Hepatocyte (in vitro differentiated cells): ENCODE results near the gene DLGAP4. TPM values are rescaled to one million over a fixed set of nuclear protein-coding genes. Genes with fewer than 3 reads are reported as not detected.

Source experiments
- DNase-seq: peaks from one replicate; pipeline ENCODE4 v3.0.0-alpha.2; 2016; ENCODE audit warnings: low spot score
- H2AFZ ChIP-seq: fragments of 200-600 bp; sonication (generic); 2 replicates; pipeline ENCODE4 v1.6.0; 2016; ENCODE audit warnings: antibody characterized with exemption, mild to moderate bottlenecking
- H3K27ac ChIP-seq: fragments of 200-600 bp; sonication (generic); 2 replicates; pipeline ENCODE4 v1.5.1; 2016; ENCODE audit warnings: mild to moderate bottlenecking
- H3K27me3 ChIP-seq: fragments of 200-600 bp; sonication (generic); 2 replicates; pipeline ENCODE4 v1.6.1; 2016
- H3K36me3 ChIP-seq: fragments of 200-600 bp; sonication (generic); replicated peaks from 2 replicates; pipeline ENCODE4 v1.5.1; 2016; ENCODE audit warnings: low read depth; ENCODE audit not compliant: insufficient read depth
- H3K4me1 ChIP-seq: fragments of 200-600 bp; sonication (generic); 2 replicates; pipeline ENCODE4 v1.5.1; 2016; ENCODE audit warnings: mild to moderate bottlenecking, moderate library complexity; ENCODE audit not compliant: insufficient read depth
- H3K4me2 ChIP-seq: fragments of 200-600 bp; sonication (generic); 2 replicates; pipeline ENCODE4 v1.6.0; 2016
- H3K4me3 ChIP-seq: fragments of 200-600 bp; sonication (generic); 2 replicates; pipeline ENCODE4 v1.5.1; 2016; ENCODE audit warnings: mild to moderate bottlenecking
- H3K79me2 ChIP-seq: fragments of 200-600 bp; sonication (generic); 2 replicates; pipeline ENCODE4 v1.6.0; 2017; ENCODE audit warnings: mild to moderate bottlenecking
- H3K9me2 ChIP-seq: fragments of 200-600 bp; sonication (generic); replicated peaks from 2 replicates; pipeline ENCODE4 v1.6.0; 2017; ENCODE audit warnings: mild to moderate bottlenecking; ENCODE audit not compliant: insufficient read depth
- H3K9me3 ChIP-seq: fragments of 200-600 bp; sonication (generic); 2 replicates; pipeline ENCODE4 v1.5.1; 2016; ENCODE audit warnings: low read depth, mild to moderate bottlenecking
- H4K20me1 ChIP-seq: fragments of 200-600 bp; sonication (generic); 2 replicates; pipeline ENCODE4 v1.6.0; 2016; ENCODE audit warnings: mild to moderate bottlenecking; ENCODE audit not compliant: insufficient read depth, poor library complexity, severe bottlenecking
- EZH2 ChIP-seq: fragments of 200-600 bp; sonication (generic); IDR thresholded peaks from 2 replicates; pipeline ENCODE4 v1.6.1; 2016; ENCODE audit warnings: antibody characterized with exemption, mild to moderate bottlenecking, borderline replicate concordance
- EZH2phosphoT487 ChIP-seq: fragments of 200-600 bp; sonication (generic); IDR thresholded peaks from one replicate; pipeline ENCODE4 v1.6.1; 2018; ENCODE audit warnings: antibody characterized with exemption, mild to moderate bottlenecking, low read depth, moderate library complexity; ENCODE audit not compliant: unreplicated experiment, severe bottlenecking
- WGBS: methylation state at CpG from one replicate; pipeline ENCODE4 v1.1.6; 2016; ENCODE audit warnings: low lambda C conversion rate; ENCODE audit errors: missing lambda C conversion rate; 5-methylcytosine and 5-hydroxymethylcytosine counted together
- polyA plus RNA-seq: library from polyadenylated mRNA; unstranded; fragments of >200 nt; fragmentation: Nextera tagmentation; extraction: Ambion mirVana; gene quantifications from 2 replicates; pipeline ENCODE4 v1.2.1, GENCODE V29; 2016
- total RNA-seq: library from RNA; depleted of rRNA; stranded (reverse); fragments of >200 nt; gene quantifications from 2 replicates; pipeline ENCODE4 v1.2.3, GENCODE V29; 2014
- TF ChIP-seq, protein P1 (sequence below): fragments of 200-600 bp; sonication (generic); IDR thresholded peaks from 2 replicates; pipeline ENCODE4 v1.5.1; 2016; ENCODE audit warnings: antibody characterized with exemption, mild to moderate bottlenecking; ENCODE audit not compliant: poor library complexity

The DLGAP4 gene
- total and polyA plus RNA-seq, 2 experiments from 2014 or later: 16.5 to 39.4 TPM

- H3K4me3 ChIP-seq: no peak overlapping the region
- TF ChIP-seq EZH2phosphoT487 (no peak), EZH2 (no peak)
- TF ChIP-seq, protein P1, sequence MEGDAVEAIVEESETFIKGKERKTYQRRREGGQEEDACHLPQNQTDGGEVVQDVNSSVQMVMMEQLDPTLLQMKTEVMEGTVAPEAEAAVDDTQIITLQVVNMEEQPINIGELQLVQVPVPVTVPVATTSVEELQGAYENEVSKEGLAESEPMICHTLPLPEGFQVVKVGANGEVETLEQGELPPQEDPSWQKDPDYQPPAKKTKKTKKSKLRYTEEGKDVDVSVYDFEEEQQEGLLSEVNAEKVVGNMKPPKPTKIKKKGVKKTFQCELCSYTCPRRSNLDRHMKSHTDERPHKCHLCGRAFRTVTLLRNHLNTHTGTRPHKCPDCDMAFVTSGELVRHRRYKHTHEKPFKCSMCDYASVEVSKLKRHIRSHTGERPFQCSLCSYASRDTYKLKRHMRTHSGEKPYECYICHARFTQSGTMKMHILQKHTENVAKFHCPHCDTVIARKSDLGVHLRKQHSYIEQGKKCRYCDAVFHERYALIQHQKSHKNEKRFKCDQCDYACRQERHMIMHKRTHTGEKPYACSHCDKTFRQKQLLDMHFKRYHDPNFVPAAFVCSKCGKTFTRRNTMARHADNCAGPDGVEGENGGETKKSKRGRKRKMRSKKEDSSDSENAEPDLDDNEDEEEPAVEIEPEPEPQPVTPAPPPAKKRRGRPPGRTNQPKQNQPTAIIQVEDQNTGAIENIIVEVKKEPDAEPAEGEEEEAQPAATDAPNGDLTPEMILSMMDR: no peak
- H3K4me2 ChIP-seq: no peak overlapping the region
- no peaks in the 10 kb centered on the region for H3K4me1 ChIP-seq
- no peak overlapping the region for H2AFZ ChIP-seq
- no peaks in the 10 kb centered on the region for H3K36me3 ChIP-seq
- peaks cover 92% of the 10 kb centered on the region for H3K79me2 ChIP-seq
- H3K27ac ChIP-seq: no peak overlapping the region
- WGBS: 82% methylated on average over 8 of the region's 8 CpGs
- DNase-seq: peak; percentile 2
- no peaks in the 10 kb centered on the region for H3K9me3 ChIP-seq
- peaks cover 94% of the 10 kb centered on the region for H4K20me1 ChIP-seq
- no peaks in the 10 kb centered on the region for H3K9me2 ChIP-seq
- H3K27me3 ChIP-seq: no peaks in the 10 kb centered on the region
Observed at GRCh38 chr20:36491901-36492617, 185.9 kb downstream of the DLGAP4 start.

DNA sequence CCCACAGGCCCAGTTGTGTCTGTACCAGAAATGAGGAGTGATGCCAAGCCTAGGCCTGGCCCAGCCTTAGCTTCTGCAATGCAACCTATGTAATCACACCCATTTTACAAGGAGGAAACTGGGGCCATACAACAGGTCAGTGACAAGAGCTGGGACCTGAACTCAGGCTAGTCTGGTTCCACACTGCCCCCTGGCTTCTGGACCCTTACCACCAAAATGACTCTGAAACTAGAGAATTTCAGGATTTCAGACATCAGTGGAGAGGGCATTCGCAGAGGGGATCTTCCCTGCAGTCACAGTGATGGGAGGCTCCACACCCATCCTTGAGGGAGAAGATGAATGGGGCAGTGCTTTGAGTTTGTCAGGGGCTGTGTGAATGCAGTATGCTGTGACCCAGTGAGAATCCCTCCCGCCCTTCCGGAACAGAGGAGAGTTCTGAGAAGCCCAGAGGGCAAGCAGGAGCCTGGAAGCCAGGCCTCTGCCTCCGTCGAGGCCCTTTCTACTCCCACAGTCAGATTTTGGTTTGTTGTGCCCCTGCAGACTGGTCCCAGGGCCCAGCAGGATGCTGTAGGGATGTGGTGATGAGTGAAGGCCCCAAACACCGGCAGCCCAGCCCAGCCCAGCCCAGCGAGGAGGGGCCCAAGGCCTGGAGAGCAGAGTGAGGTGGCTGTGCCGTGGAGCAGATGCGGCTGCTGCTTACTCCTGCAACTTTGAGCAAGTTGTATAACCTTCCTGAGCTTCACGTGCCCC, 187.1 kb downstream of the DLGAP4 start:
- Histone ChIP-seq H3K9me3 (no peaks in the 10 kb centered on the region), H3K4me3 (no peak overlapping the region), H4K20me1 (peaks cover 88% of the 10 kb centered on the region), H3K4me1 (no peaks in the 10 kb centered on the region), H3K9me2 (no peaks in the 10 kb centered on the region), H3K27ac (no peak overlapping the region), H3K79me2 (peaks cover 84% of the 10 kb centered on the region), H3K36me3 (no peaks in the 10 kb centered on the region), H3K27me3 (no peaks in the 10 kb centered on the region), H2AFZ (no peak overlapping the region), H3K4me2 (no peak overlapping the region)
- WGBS: 94% methylated on average over 10 of the region's 10 CpGs
- TF ChIP-seq, protein P1: peak; percentile 26
- TF ChIP-seq EZH2: no peak
- DNase-seq: no peak

DNA sequence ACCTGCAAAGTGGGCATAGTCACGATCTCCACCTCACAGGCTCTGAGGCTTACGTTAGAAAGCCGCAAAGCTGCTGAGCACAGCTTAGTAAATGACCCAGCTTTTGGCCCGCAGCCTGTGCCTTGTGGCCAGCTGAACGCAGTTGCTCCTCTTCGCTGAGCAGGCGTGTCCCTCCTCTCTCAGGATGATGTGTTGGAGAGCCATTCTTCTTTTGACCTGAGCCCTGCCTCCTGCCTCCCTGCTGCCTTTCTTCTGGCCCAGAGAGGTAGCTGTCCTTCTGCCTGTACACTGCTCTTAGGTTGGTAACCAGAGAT, 187.6 kb downstream of the DLGAP4 start:
- no peak for DNase-seq
- Histone ChIP-seq H3K79me2 (peaks cover 78% of the 10 kb centered on the region), H3K9me3 (no peaks in the 10 kb centered on the region), H3K27ac (no peak overlapping the region), H3K27me3 (no peaks in the 10 kb centered on the region), H4K20me1 (peaks cover 84% of the 10 kb centered on the region), H2AFZ (no peak overlapping the region), H3K36me3 (no peaks in the 10 kb centered on the region), H3K4me2 (no peak overlapping the region), H3K9me2 (no peaks in the 10 kb centered on the region), H3K4me1 (no peaks in the 10 kb centered on the region), H3K4me3 (no peak overlapping the region)
- 92% methylated on average over 7 of the region's 7 CpGs for WGBS
- no peak for TF ChIP-seq EZH2
- TF ChIP-seq EZH2phosphoT487: no peak
- TF ChIP-seq, protein P1: no peak
